HG03039 (cell line): ENCODE measurements around the gene NOXA1.
A peak's percentile ranks its signal among the peaks of the same experiment; 100 is the strongest.

Experiments used
- ATAC-seq: cut with Tn5 transposase; IDR thresholded peaks from one replicate; pipeline ENCODE4 v1.9.1; 2021; ENCODE audit warnings: mild to moderate bottlenecking, moderate library complexity; ENCODE audit not compliant: unreplicated experiment

NOXA1 gene

GRCh38 chr9:137423514-137424291 is 510 bp downstream of the NOXA1 start:
- ATAC-seq = peak; percentile 7

- ATAC-seq = no peak
These were observed 3.0 kb downstream of the NOXA1 start for GRCh38 chr9:137426018-137426681.

- no peak for ATAC-seq
These were observed 4.5 kb downstream of the NOXA1 start for GRCh38 chr9:137427454-137428310.

GRCh38 chr9:137428311-137428630 is 5.1 kb downstream of the NOXA1 start:
- ATAC-seq = no peak

GRCh38 chr9:137428841-137429545 is 5.8 kb downstream of the NOXA1 start:
- no peak for ATAC-seq

- ATAC-seq = no peak
These were observed 6.3 kb downstream of the NOXA1 start for GRCh38 chr9:137429546-137429890.

- ATAC-seq = no peak
These were observed 7.0 kb downstream of the NOXA1 start for GRCh38 chr9:137429974-137430722.

GRCh38 chr9:137430723-137431415 is 7.7 kb downstream of the NOXA1 start:
- ATAC-seq = no peak

- ATAC-seq = no peak
These were observed 8.3 kb downstream of the NOXA1 start for GRCh38 chr9:137431416-137431931.

GRCh38 chr9:137432687-137433348 is 9.6 kb downstream of the NOXA1 start:
- ATAC-seq = no peak

GRCh38 chr9:137433349-137433915 is 10.2 kb downstream of the NOXA1 start:
- no peak for ATAC-seq

- no peak for ATAC-seq
These were observed 10.8 kb downstream of the NOXA1 start for GRCh38 chr9:137433916-137434431.

- no peak for ATAC-seq
These were observed 11.5 kb downstream of the NOXA1 start for GRCh38 chr9:137434498-137435380.

- ATAC-seq = no peak
These were observed 12.2 kb downstream of the NOXA1 start for GRCh38 chr9:137435381-137435891.

- no peak for ATAC-seq
These were observed 13.0 kb downstream of the NOXA1 start for GRCh38 chr9:137435980-137436760.

GRCh38 chr9:137436761-137437600 is 13.8 kb downstream of the NOXA1 start:
- no peak for ATAC-seq
